Psoas muscle (tissue), 8 donors: ENCODE data around the gene ASMTL. TPM values are rescaled to one million over a fixed set of nuclear protein-coding genes. Genes with fewer than 3 reads are reported as not detected.

Experiments
- ATAC-seq, 4 donors: fragments of 200-7000 bp; cut with Tn5 transposase; one replicate each; pipeline ENCODE4 v1.9.1; 2020; ENCODE audit warnings: moderate library complexity in 3 of 4, mild to moderate bottlenecking in 2 of 4
- DNase-seq, 2 donors: peaks; one replicate each; pipeline ENCODE4 v3.0.0-alpha.2; 2020
- H3K27ac ChIP-seq: fragments of 200-600 bp; one replicate; pipeline ENCODE4 v1.8.0; 2022
- H3K27me3 ChIP-seq, 3 donors: fragments of 200-600 bp in 1 of 3; one replicate each; pipeline versions ENCODE4 v1.6.1 to v1.8.0; 2013 to 2022; ENCODE audit warnings: low read length in 2 of 3, mild to moderate bottlenecking in 2 of 3, moderate library complexity in 1 of 3; ENCODE audit not compliant: insufficient read depth in 3 of 3
- H3K36me3 ChIP-seq, 2 donors: fragments of 200-600 bp in 1 of 2; one replicate each; pipeline versions ENCODE4 v1.6.1 to v1.8.0; 2013 to 2022; ENCODE audit warnings: low read depth in 1 of 2, mild to moderate bottlenecking in 1 of 2, moderate library complexity in 1 of 2; ENCODE audit not compliant: insufficient read depth in 1 of 2
- H3K4me1 ChIP-seq: fragments of 200-600 bp; one replicate; pipeline ENCODE4 v1.8.0; 2022
- H3K4me3 ChIP-seq: fragments of 200-600 bp; one replicate; pipeline ENCODE4 v1.8.0; 2022; ENCODE audit warnings: mild to moderate bottlenecking
- H3K9me3 ChIP-seq: fragments of 200-600 bp; one replicate; pipeline ENCODE4 v1.8.0; 2022
- CTCF ChIP-seq: fragments of 200-600 bp; IDR thresholded peaks from one replicate; pipeline ENCODE4 v1.8.0; 2022; ENCODE audit warnings: antibody characterized with exemption
- WGBS, 3 donors: extraction: QIAGEN DNeasy Blood & Tissue Kit; methylation state at CpG; one replicate each; pipeline versions ENCODE4 v1.1.6 to v1.1.7; 2013; 5-methylcytosine and 5-hydroxymethylcytosine counted together
- intact Hi-C, 2 donors: fragments of 100-400 bp; cut with DNase I; formaldehyde crosslinking; loops; one replicate each; pipeline versions ENCODE4 v1.11.0 to v1.14.2; 2022
- polyA plus RNA-seq, 3 donors: library from polyadenylated mRNA; stranded (reverse); fragments of 200-250 nt; gene quantifications; one replicate each; pipeline ENCODE4 v1.2.3, GENCODE V29; 2013
- total RNA-seq, 4 donors: library from RNA; stranded (reverse); fragmentation: NEBNext Ultra II Directional in 2 of 4; extraction: Animal tissue kit (Norgen Biotek cat#: 25700) in 2 of 4; gene quantifications; one replicate each; pipeline versions ENCODE4 v1.2.1 to v1.2.4, GENCODE V29; 2021 to 2023
- donor health status: healthy with polysubstance abuse.
- donor health status: DM: no; HTN: no; CAD: no; lungs with moderate emphysema.
- donor health status: Bipolar disorder and iron deficiency.
- donor health status: healthy.
- donor health status: DM: yes; HTN: yes; CAD: no.
- donor health status: DM: no; HTN: no; CAD: no.
- donor health status: DM: no; HTN: no; CAD: no.
- donor health status: DM: yes; HTN: yes; CAD: no.

ASMTL gene
- total and polyA plus RNA-seq, 7 donors = 6.6 to 18.2 (median 9.8) TPM

- intact Hi-C loops = loop anchor here in 1 of 2 donors (10.0 kb wide), 1 partner anchor 50 kb away; the partner anchor contains the start of gene SLC25A6
Observed at GRCh38 chrX:1444561-1445500, 7.9 kb downstream of the ASMTL start.

GRCh38 chrX:1443496-1444075 lies 9.1 kb downstream of the ASMTL start:
- ATAC-seq = no peak

More at GRCh38 chrX:1444561-1445500, 7.9 kb downstream of the ASMTL start:
- 97 to 98% (median 97%) methylated on average over 19 of the region's 19 CpGs for WGBS, 3 donors
- no peak for ATAC-seq
- no peak overlapping the region for H3K27ac ChIP-seq
- no peaks in the 10 kb centered on the region for H3K27me3 ChIP-seq
- DNase-seq = no peak
- TF ChIP-seq CTCF = no peak
- no peak overlapping the region for H3K4me3 ChIP-seq
- peaks cover 0 to 13% of the 10 kb centered on the region in 2 donors for H3K36me3 ChIP-seq
- H3K9me3 ChIP-seq = no peaks in the 10 kb centered on the region
- H3K4me1 ChIP-seq = no peaks in the 10 kb centered on the region

GRCh38 chrX:1442724-1443367 lies 9.9 kb downstream of the ASMTL start:
- Histone ChIP-seq H3K27ac (no peak overlapping the region), H3K4me1 (no peaks in the 10 kb centered on the region), H3K27me3 (no peaks in the 10 kb centered on the region), H3K36me3 (peaks cover 0 to 23% of the 10 kb centered on the region in 2 donors), H3K9me3 (no peaks in the 10 kb centered on the region), H3K4me3 (no peak overlapping the region)
- no peak for ATAC-seq
- DNase-seq = no peak
- WGBS, 3 donors = 89 to 90% (median 90%) methylated on average over 33 to 36 of the region's 38 CpGs
- intact Hi-C loops = loop anchor here in 1 of 2 donors (10.0 kb wide), 1 partner anchor 48 kb away; the partner anchor contains the start of gene SLC25A6
- no peak for TF ChIP-seq CTCF

More at GRCh38 chrX:1443496-1444075, 9.1 kb downstream of the ASMTL start:
- Histone ChIP-seq H3K9me3 (no peaks in the 10 kb centered on the region), H3K4me1 (no peaks in the 10 kb centered on the region), H3K27me3 (no peaks in the 10 kb centered on the region), H3K27ac (no peak overlapping the region), H3K36me3 (peaks cover 0 to 20% of the 10 kb centered on the region in 2 donors), H3K4me3 (no peak overlapping the region)
- no peak for DNase-seq
- intact Hi-C loops = loop anchor here in 1 of 2 donors (10.0 kb wide), 1 partner anchor 49 kb away; the partner anchor contains the start of gene SLC25A6
- WGBS, 3 donors = 86 to 90% (median 89%) methylated on average over 26 of the region's 26 CpGs
- TF ChIP-seq CTCF = no peak

- Histone ChIP-seq H3K4me1 (no peaks in the 10 kb centered on the region), H3K27me3 (no peaks in the 10 kb centered on the region), H3K9me3 (no peaks in the 10 kb centered on the region), H3K4me3 (no peak overlapping the region), H3K27ac (no peak overlapping the region), H3K36me3 (peaks cover 0 to 26% of the 10 kb centered on the region in 2 donors)
- TF ChIP-seq CTCF = no peak
- no peak for DNase-seq
- WGBS, 3 donors = 96 to 99% (median 98%) methylated on average over 18 of the region's 18 CpGs
- intact Hi-C loops = loop anchor here in 1 of 2 donors (10.0 kb wide), 1 partner anchor 47 kb away; the partner anchor contains the start of gene SLC25A6
- no peak for ATAC-seq
Observed at GRCh38 chrX:1442016-1442665, 10.6 kb downstream of the ASMTL start.
